NCI-H1105 treated with DMSO at 0.1 percent for 48 hours (cell line): ENCODE data around the gene SLAMF9.
"Not testable (repeated sequence)": the region's sequence is repeated elsewhere in the genome, so short reads cannot be mapped to it uniquely, and the experiment has no call there.

Experiments used
- DNase-seq: peaks from one replicate; lab custom pipeline; 2025; lab: John Stamatoyannopoulos, UW

Gene SLAMF9

GRCh38 chr1:159920202-159920601 is 33.8 kb downstream of the SLAMF9 start:
- no peak for DNase-seq

- DNase-seq = no peak
Measured at GRCh38 chr1:159919236-159919865, 34.7 kb downstream of the SLAMF9 start.

DNA sequence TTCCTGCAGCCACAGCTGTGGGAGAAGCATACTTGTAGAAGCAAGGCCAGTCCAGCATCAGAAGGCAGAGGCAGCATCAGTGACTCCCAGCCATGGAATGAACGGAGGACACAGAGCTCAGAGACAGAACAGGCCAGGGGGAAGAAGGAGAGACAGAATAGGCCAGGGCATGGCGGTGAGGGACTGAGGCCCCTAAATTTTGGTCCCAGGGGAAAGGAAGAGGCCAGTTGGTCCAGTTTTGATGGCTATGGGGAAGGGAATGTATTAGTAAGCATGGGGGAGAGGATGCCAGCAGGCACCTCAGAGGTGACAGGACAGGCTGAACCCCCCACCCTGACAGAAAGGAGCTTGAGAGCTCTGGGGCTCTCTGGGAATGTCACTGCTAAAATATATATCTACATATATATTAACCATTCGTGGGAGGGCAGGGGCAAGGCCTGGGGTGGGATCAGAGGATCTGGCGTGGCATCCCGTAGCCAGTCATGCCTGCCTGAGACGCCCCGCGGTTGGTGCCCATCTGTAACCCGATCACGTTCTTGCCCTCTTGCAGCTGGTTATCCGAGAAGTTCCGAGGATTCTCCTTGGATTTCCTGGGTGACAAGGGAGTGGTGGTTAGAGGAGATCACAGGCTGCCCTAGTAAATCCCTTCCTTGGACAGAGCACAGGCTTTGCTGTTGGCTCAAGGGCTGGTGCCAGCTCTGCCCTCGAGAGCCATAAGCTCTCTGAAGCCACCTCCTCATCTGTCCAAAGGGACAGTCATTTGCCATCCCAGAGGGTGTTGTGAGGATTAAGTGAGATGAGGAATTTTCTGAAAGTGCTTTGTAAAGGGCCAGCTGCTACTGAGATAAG is 35.5 kb downstream of the SLAMF9 start:
- DNase-seq = no peak

DNA sequence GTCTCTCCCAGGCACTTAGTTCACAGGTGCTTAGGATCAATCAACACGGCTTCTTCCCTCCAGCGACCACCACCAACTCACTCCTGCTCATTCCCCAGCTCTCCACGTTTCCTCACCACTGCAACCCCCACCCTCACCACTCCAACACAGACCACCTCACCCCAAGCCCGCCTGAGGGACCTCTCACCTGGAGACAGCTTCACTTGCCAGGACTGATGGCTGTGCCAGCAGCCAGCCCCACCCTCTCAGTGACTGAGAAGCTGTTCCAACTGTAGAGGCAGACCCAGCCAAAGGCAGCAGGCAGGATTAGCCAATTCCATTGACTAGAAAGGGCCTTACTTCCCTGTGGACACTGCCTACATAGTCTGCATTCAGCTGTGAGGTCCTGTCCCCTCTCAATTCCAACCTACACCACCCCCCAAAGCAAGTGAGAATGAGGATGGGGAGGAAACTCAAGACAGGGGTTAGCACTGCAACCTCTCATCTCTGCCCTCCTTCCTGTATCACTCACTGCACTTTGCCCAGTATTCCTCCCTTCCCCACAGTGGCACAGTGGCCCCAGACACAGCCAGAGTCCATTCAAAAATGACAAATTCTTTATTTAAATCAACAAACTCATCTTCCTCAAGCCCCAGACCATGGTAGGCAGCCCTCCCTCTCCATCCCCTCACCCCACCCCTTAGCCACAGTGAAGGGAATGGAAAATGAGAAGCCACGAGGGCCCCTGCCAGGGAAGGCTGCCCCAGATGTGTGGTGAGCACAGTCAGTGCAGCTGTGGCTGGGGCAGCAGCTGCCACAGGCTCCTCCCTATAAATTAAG is 36.3 kb downstream of the SLAMF9 start:
- no peak for DNase-seq

- DNase-seq = no peak
Measured at GRCh38 chr1:159916242-159917051, 37.6 kb downstream of the SLAMF9 start.

DNA sequence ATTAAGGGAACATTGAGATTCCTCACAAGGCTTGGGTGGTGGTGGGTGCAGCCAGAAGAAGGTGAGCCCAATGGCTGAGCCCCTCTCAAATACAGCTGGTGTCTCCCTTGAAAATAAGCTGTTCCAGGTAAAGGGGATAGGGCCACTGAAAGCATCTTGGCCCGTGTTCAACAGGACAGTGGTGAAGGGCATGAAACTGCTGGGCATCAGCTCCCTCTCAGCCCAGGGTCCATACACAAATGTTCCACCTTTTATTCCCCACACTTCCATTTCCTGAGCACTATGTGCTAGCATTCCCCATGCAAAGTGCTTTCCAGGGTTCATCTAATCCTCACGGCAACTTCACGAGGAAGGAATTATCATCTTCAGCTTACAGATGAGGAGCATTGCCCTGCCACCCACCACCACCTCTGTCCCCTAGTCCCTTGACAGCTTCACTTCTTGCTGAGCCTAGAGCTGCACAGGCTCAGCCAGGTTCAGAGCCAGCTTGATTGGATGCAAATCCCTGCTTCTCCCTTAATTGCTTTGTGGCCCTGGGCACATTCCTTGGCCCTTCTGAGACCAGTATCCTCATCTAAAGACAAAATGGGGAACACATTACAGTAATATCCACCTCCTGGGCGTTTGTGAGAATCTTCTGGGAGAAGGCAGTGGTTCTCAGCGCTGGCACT is 38.3 kb downstream of the SLAMF9 start:
- no peak for DNase-seq

DNA sequence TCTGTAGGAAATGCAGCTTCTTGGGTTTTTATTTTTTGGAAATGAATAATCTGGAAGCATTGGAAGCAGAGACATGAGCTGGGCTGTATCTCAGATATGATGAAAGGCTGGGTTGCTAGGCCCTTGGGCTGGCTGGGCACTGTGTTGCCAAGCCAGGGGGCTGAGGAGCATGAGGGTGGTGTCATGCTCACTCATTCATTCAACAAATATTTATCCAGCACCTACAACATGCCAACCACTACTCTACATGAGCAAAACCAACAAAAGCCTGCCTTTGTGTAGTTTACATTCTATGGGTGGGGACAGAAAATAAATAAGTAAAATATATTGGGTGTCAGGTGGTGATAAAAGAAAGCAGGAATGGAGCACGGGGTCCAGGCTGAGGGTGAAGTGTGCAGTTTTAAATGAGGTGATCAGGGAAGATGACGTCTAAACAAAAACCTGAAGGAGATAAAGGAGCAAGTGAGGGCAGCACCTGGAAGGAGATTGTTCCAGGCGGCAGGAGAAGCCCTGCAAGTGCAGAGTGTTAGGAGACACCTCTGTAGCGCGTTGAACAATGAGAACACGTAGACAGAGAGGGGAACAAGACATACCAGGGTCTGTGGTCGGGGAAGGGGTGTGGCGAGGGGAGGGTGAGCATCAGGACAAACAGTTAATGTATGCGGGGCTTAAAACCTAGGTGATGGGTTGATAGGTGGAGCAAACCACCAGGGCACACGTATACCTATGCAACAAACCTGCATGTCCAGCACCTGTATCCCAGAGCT is 39.6 kb downstream of the SLAMF9 start:
- DNase-seq = no peak

DNA sequence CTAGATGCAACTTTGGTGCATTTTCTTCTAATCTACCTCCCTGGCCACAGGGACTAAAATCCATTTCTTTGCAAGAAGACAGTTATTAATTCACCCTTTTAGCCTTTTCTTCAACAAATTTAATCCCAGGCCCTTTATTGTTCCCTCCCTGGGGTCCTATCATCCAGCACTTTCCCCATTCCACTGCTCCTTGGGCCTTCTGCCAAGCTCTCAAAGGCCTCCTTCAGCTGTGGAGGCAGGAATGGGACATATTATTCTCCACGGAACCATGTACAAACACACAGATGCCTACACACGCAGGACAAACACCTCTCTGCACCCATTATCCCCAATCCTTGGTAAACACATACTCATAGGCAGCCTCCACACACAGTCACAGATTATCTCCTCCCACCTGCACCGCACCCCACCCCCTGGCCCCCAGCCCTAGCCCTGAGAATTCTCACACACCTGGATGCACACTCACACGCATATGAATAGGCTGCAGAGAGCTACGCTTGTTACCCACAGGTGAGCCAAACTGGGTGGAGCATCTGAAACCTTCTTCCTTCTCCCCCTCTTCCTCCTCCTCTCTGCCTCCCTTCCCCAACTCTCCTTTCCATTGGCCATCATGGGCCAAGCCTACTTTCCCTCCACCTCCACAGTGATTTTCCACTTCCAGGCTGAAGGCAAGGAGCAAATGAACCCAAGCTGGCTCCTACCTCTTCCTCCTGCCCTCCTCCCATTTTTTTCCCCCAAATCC is 40.4 kb downstream of the SLAMF9 start:
- DNase-seq = no peak

DNA sequence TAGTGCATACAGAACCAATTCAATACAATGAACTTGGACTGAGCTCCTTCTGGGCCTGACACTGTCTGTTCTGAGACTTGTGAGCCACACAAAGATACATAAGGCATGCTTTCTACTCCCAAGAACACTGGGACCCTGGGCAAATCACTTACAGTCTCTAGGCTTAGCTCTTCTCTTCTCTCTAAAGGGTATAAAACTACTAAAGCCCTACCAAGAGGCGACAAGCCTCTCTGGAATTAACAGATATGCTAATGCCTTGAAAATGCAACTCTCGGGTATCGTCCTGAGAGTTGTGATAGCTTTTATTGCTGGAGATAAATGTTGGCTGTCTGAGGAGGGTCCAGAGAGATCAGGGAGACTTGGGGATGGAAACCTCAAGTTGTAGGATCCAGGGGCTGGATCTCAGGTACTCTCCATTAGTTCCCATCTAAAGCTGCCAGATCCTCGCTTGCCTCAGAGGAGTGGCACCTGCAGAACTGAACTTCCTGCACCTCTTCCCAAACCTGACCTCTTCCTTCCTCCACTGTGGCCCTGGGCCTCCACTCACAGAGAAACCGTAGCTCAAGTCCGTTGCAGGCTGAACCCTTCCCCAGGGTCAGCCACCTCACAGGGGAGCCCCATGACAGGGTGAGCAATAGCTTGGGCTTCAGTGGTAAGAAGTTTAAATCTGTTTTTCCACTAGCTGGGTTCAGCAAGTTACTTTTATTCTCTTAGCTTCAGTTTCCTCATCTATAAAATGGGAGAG is 42.5 kb downstream of the SLAMF9 start:
- DNase-seq = no peak

DNA sequence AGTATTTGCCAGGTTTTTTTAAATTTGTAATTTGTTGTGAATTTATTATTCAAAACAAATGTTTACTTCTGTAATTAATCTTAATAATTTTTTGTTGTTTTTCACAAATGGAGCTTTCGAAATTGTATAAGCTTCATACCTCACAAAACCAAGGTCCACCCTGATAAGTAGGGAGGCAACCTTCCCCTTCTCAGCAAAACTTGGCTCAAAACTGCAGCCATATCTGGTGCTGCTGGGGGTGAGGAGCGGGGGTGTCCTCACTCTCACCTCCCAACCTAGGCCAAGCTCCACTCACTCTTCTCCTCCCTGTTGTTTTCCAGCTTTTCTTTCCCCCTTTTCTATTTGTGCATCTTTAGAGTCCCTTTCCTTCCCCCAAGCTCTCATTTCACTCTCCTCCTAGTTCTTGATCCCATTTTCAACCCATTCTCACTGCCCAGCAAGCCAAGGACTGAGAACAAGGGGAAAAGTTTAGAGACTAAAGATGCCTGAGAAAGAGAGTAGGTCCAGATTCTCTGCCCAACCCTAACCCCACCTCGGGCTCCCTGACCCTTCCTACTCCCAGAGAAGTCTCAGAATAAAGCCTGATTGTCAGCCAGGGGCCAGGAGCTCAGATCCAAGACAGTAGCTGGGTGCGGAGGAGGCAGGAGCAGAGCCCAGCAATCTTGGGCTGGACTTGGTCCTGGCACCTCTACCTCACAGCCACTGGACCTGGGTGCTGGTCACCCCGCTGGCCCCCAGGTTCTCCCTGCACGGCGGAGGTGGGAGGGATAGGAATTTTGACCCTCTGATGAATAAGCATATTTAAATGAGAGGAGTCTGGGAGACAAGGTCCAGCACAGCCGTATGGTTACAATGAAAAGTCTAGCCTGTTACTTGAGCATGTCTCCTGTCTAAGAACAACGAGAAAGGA is 45.8 kb downstream of the SLAMF9 start:
- no peak for DNase-seq

- no peak for DNase-seq
Measured at GRCh38 chr1:159906960-159907359, 47.1 kb downstream of the SLAMF9 start.

DNA sequence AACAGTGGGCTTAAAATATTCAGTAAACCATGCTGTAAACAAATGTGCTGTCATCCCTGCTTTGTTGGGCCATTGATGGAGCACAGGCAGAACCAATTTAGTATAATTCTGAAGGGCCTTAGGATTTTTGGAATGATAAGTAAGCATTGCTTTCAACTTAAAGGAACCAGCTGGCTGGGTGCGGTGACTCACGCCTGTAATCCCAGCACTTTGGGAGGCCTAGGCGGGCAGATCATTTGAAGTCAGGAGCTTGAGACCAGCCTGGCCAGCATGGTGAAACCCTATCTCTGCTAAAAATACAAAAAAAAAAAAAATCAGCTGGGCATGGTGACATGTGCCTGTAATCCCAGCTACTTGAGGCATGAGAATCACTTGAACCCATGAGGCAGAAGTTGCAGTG is 50.0 kb downstream of the SLAMF9 start:
- not testable (repeated sequence) for DNase-seq

- no peak for DNase-seq
Measured at GRCh38 chr1:159902541-159902940, 51.5 kb downstream of the SLAMF9 start.
